Gastroesophageal sphincter (tissue), 3 donors: ENCODE data around the gene ATP11A.

Source experiments
- EP300 ChIP-seq: sonication (generic); formaldehyde crosslinking; IDR thresholded peaks from one replicate; pipeline ENCODE4 v1.6.1; 2017; ENCODE audit warnings: antibody characterized with exemption, mild to moderate bottlenecking
- POLR2A ChIP-seq, 2 donors: fragments of 450-650 bp; IDR thresholded peaks; one replicate each; pipeline ENCODE4 v1.6.1; 2017; ENCODE audit warnings: antibody characterized with exemption in 2 of 2, mild to moderate bottlenecking in 2 of 2, moderate library complexity in 1 of 2
- POLR2AphosphoS5 ChIP-seq: sonication (generic); formaldehyde crosslinking; IDR thresholded peaks from one replicate; pipeline ENCODE4 v1.6.1; 2017; ENCODE audit warnings: antibody characterized with exemption
- TF ChIP-seq, protein P1 (sequence below), 4 experiments: fragments of 200-600 bp in 2 of 4; fragments of 450-650 bp in 2 of 4; sonication (generic) in 1 of 4; IDR thresholded peaks; one replicate each; pipeline ENCODE4 v1.5.1; 2017 to 2019; ENCODE audit warnings: antibody characterized with exemption in 4 of 4, mild to moderate bottlenecking in 2 of 4, moderate library complexity in 2 of 4

DNA sequence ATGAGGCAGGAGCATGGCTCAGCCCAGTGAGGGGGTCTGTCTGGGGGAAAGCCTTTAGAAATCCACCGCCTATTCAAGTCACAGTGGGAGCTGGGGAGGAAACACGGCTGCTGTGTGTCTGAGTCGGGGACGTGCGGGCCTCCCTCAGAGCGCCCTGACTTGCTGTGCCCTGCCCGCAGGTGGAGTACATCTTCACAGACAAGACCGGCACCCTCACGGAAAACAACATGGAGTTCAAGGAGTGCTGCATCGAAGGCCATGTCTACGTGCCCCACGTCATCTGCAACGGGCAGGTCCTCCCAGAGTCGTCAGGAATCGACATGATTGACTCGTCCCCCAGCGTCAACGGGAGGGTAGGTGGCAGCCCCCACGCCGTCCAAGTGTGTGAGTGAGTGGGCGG lies 141.4 kb downstream of the ATP11A start:
- TF ChIP-seq POLR2A (IDR thresholded peaks at IDR 0.05) = no peak
- TF ChIP-seq, protein P1, sequence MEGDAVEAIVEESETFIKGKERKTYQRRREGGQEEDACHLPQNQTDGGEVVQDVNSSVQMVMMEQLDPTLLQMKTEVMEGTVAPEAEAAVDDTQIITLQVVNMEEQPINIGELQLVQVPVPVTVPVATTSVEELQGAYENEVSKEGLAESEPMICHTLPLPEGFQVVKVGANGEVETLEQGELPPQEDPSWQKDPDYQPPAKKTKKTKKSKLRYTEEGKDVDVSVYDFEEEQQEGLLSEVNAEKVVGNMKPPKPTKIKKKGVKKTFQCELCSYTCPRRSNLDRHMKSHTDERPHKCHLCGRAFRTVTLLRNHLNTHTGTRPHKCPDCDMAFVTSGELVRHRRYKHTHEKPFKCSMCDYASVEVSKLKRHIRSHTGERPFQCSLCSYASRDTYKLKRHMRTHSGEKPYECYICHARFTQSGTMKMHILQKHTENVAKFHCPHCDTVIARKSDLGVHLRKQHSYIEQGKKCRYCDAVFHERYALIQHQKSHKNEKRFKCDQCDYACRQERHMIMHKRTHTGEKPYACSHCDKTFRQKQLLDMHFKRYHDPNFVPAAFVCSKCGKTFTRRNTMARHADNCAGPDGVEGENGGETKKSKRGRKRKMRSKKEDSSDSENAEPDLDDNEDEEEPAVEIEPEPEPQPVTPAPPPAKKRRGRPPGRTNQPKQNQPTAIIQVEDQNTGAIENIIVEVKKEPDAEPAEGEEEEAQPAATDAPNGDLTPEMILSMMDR (IDR thresholded peaks at IDR 0.05) = no peak
- no peak for TF ChIP-seq POLR2AphosphoS5
- no peak for TF ChIP-seq EP300
